ENCODE data around the gene ZFTA. TPM values are rescaled to one million over a fixed set of nuclear protein-coding genes. Genes with fewer than 3 reads are reported as not detected.

The ZFTA gene
- total RNA-seq, 1 experiment from 2014 or later, result 18.6 TPM

DNA sequence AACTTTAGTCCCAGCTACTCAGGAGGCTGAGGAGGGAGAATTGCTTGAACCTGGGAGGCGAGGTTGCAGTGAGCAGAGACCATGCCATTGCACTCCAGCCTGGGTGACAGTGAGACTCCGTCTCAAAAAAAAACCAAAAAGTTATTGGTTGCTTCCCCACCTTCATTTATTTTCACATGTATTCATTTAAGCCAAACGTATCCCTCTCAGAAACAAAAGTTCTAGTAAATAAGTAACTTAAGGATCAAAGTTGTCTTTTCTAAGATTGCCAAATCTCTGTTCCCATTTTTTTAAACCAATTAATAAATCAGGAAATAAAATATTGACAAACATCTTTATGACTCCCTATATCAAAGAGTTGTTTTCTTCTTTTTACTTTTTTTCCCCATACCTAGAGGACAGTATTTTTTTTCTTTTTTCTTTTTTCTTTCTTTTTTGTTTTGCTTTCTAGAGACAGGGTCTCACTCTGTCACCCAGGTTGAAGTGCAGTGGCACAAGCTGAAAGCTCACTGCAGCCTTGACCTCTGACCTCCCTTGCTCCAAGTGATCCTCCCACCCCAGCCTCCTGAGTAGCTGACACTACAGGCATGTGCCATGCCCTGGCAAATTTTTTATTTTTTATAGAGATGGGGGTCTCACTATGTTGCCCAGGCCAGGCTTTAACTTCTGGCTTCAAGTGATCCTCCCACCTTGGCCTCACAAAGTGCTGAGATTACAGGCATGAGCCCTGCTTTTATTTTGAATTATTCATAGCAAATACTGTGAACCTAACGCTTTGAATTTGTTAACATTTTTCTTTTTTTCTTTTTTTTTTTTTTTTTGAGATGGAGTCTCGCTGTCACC lies 11.4 kb downstream of the ZFTA start:
- DNase-seq (ENCODE audit: low read depth), result no peak

DNA sequence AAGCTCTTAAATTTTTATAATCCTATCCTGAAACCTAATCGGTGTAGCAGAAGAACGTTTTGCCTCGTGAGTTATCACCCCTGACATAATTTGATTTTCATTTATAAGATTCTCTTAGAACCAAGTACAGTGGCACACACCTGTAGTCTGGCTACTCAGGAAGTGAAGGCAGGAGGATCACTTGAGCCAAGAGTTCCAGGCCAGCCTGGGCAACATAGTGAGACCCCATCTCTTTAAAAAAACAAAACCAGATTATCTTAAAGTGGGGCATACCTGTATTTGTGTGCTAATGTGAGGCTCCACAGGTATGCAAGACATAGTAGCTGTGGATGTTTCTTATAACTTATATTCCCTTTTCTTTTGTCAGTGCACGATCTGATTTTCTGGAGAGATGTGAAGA lies 19.0 kb downstream of the ZFTA start:
- no peak for DNase-seq (ENCODE audit: low read depth)

- DNase-seq (ENCODE audit: low read depth), result no peak
Measured at GRCh38 chr11:63747011-63747410, 21.6 kb downstream of the ZFTA start.

GRCh38 chr11:63745304-63746170 lies 23.0 kb downstream of the ZFTA start:
- no peak for DNase-seq (ENCODE audit: low read depth)

- peak; percentile 76 for DNase-seq (ENCODE audit: low read depth)
Measured at GRCh38 chr11:63738720-63739360, 29.7 kb downstream of the ZFTA start.

- no peak for DNase-seq (ENCODE audit: low read depth)
Measured at GRCh38 chr11:63737718-63738117, 30.9 kb downstream of the ZFTA start.

GRCh38 chr11:63736864-63737263 lies 31.7 kb downstream of the ZFTA start:
- DNase-seq (ENCODE audit: low read depth), result no peak

DNA sequence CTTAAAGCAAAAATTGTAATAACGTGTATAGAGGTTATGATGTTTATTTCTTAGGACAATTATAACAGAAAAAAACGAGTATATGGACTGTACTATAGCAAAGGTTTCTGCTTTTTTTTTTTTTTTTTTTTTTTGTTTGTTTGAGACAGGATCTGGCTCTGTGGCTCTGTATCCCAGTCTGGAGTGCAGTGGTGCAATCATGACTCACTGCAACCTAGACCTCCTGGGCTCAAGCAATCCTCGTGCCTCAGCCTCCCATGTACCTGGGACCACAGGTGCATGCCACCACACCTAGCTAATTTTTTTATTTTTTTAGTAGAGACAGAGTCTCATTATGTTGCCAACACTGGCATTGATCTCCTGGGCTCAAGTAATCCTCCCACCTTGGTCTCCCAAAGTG lies 39.2 kb downstream of the ZFTA start:
- DNase-seq (ENCODE audit: low read depth), result no peak

DNA sequence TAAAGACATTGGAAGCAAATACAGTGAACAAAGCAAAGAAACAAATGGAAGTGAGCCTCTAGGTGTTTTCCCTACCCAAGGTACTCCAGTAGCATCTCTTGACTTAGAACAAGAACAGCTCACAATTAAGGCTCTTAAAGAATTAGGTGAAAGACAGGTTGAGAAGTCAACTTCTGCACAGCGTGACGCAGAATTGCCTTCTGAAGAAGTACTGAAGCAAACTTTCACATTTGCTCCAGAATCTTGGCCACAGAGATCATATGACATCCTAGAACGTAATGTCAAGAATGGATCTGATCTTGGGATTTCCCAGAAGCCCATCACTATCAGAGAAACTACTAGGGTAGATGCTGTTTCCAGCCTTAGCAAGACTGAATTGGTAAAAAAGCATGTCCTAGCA lies 48.0 kb downstream of the ZFTA start:
- DNase-seq (ENCODE audit: low read depth), result no peak

GRCh38 chr11:63719987-63720386 lies 48.6 kb downstream of the ZFTA start:
- no peak for DNase-seq (ENCODE audit: low read depth)

DNA sequence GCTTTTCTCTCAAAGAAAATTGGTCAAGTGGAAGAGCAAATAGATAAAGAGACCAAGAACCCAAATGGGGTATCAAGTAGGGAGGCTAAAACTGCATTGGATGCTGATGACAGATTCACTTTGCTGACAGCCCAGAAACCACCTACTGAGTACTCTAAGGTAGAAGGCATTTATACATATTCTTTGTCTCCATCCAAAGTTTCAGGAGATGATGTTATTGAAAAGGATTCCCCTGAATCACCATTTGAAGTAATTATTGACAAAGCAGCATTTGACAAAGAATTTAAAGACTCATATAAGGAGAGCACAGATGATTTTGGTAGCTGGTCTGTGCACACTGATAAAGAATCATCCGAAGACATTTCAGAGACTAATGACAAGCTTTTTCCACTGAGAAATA lies 49.6 kb downstream of the ZFTA start:
- no peak for DNase-seq (ENCODE audit: low read depth)

Small RNA genes lying within 50 kb of the gene (small RNA-seq; reads per million reads assigned to genes)
- not detected for gene RN7SL596P

Other genes with a start within 250 kb of the ZFTA start
- 0.11 and 0.20 TPM in 2 replicates for gene PLAAT4, start 232.0 kb downstream of the ZFTA start, total RNA-seq (2014; rRNA removed; shearing (Covaris generic))
- gene PLAAT2, start 205.4 kb downstream of the ZFTA start, total RNA-seq (2014; rRNA removed; shearing (Covaris generic)), result not detected in 2 replicates
- 27.8 and 28.6 TPM in 2 replicates for gene PLAAT3, start 154.3 kb downstream of the ZFTA start, total RNA-seq (2014; rRNA removed; shearing (Covaris generic))
- gene ATL3, start 97.4 kb downstream of the ZFTA start, total RNA-seq (2014; rRNA removed; shearing (Covaris generic)), result 17.6 and 21.1 TPM in 2 replicates
- 37.1 and 53.6 TPM in 2 replicates for gene RTN3, start 87.3 kb downstream of the ZFTA start, total RNA-seq (2014; rRNA removed; shearing (Covaris generic))
- 32.8 and 40.6 TPM in 2 replicates for gene SPINDOC, start 44.7 kb upstream of the ZFTA start, total RNA-seq (2014; rRNA removed; shearing (Covaris generic))
- gene MARK2, start 70.3 kb upstream of the ZFTA start, total RNA-seq (2014; rRNA removed; shearing (Covaris generic)), result 18.2 and 39.9 TPM in 2 replicates
- gene RCOR2, start 148.4 kb upstream of the ZFTA start, total RNA-seq (2014; rRNA removed; shearing (Covaris generic)), result 0.11 and 0.17 TPM in 2 replicates
- gene NAA40, start 170.2 kb upstream of the ZFTA start, total RNA-seq (2014; rRNA removed; shearing (Covaris generic)), result 10.6 and 15.9 TPM in 2 replicates
- gene COX8A, start 205.8 kb upstream of the ZFTA start, total RNA-seq (2014; rRNA removed; shearing (Covaris generic)), result 968 and 1,023 TPM in 2 replicates
- 80.1 and 87.9 TPM in 2 replicates for gene OTUB1, start 217.7 kb upstream of the ZFTA start, total RNA-seq (2014; rRNA removed; shearing (Covaris generic))

All from HT1080 (cell line).